Smooth muscle cell (in vitro differentiated cells): Measurements from ENCODE around the gene TBC1D24. TPM values are rescaled to one million over a fixed set of nuclear protein-coding genes. Genes with fewer than 3 reads are reported as not detected.

ENCODE experiments used
- DNase-seq: peaks from one replicate; lab custom pipeline; 2025; ENCODE audit not compliant: unreplicated experiment; lab: John Stamatoyannopoulos, UW
- H2AFZ ChIP-seq: fragments of 200-600 bp; sonication (generic); 2 replicates; pipeline ENCODE4 v1.6.0; 2016; ENCODE audit warnings: antibody characterized with exemption, low read depth, mild to moderate bottlenecking
- H3F3A ChIP-seq: fragments of 200-600 bp; sonication (generic); 2 replicates; pipeline ENCODE4 v1.6.0; 2017; ENCODE audit warnings: antibody characterized with exemption, low read depth
- H3K27ac ChIP-seq: fragments of 200-600 bp; sonication (generic); 2 replicates; pipeline ENCODE4 v1.5.1; 2016; ENCODE audit warnings: low read depth, mild to moderate bottlenecking
- H3K27me3 ChIP-seq: fragments of 200-600 bp; sonication (generic); 2 replicates; pipeline ENCODE4 v1.6.1; 2016; ENCODE audit warnings: low read depth, mild to moderate bottlenecking
- H3K36me3 ChIP-seq: fragments of 200-600 bp; sonication (generic); 2 replicates; pipeline ENCODE4 v1.5.1; 2016; ENCODE audit warnings: low read depth
- H3K4me1 ChIP-seq: fragments of 200-600 bp; sonication (generic); 2 replicates; pipeline ENCODE4 v1.5.1; 2016; ENCODE audit warnings: low read depth
- H3K4me2 ChIP-seq: fragments of 200-600 bp; sonication (generic); 2 replicates; pipeline ENCODE4 v1.6.0; 2016; ENCODE audit warnings: mild to moderate bottlenecking
- H3K4me3 ChIP-seq: fragments of 200-600 bp; sonication (generic); 2 replicates; pipeline ENCODE4 v1.5.1; 2016; ENCODE audit warnings: mild to moderate bottlenecking
- H3K79me2 ChIP-seq: fragments of 200-600 bp; sonication (generic); 2 replicates; pipeline ENCODE4 v1.6.0; 2016; ENCODE audit warnings: low read depth, mild to moderate bottlenecking
- H3K9ac ChIP-seq: fragments of 200-600 bp; sonication (generic); 2 replicates; pipeline ENCODE4 v1.6.0; 2016; ENCODE audit warnings: low read depth
- H3K9me3 ChIP-seq: fragments of 200-600 bp; sonication (generic); replicated peaks from 2 replicates; pipeline ENCODE4 v1.5.1; 2016; ENCODE audit warnings: low read depth
- H4K20me1 ChIP-seq: fragments of 200-600 bp; sonication (generic); 2 replicates; pipeline ENCODE4 v1.6.0; 2016; ENCODE audit warnings: low read depth
- WGBS: methylation state at CpG from one replicate; pipeline ENCODE4 v1.1.7; 2016; ENCODE audit warnings: low lambda C conversion rate; 5-methylcytosine and 5-hydroxymethylcytosine counted together
- polyA plus RNA-seq: library from polyadenylated mRNA; unstranded; fragments of >200 nt; fragmentation: Nextera tagmentation; extraction: Ambion mirVana; gene quantifications from 2 replicates; pipeline ENCODE4 v1.2.1, GENCODE V29; 2016
- total RNA-seq: library from RNA; depleted of rRNA; stranded (reverse); fragments of >200 nt; gene quantifications from 2 replicates; pipeline ENCODE4 v1.2.3, GENCODE V29; 2014
- TF ChIP-seq, protein P1 (sequence below): fragments of 200-600 bp; sonication (generic); IDR thresholded peaks from 2 replicates; pipeline ENCODE4 v1.5.1; 2017; ENCODE audit warnings: borderline replicate concordance, mild to moderate bottlenecking, antibody characterized with exemption; ENCODE audit not compliant: insufficient read depth, poor library complexity, severe bottlenecking

Gene TBC1D24
- total and polyA plus RNA-seq, 2 experiments from 2014 or later: 5.5 to 9.2 TPM

DNA sequence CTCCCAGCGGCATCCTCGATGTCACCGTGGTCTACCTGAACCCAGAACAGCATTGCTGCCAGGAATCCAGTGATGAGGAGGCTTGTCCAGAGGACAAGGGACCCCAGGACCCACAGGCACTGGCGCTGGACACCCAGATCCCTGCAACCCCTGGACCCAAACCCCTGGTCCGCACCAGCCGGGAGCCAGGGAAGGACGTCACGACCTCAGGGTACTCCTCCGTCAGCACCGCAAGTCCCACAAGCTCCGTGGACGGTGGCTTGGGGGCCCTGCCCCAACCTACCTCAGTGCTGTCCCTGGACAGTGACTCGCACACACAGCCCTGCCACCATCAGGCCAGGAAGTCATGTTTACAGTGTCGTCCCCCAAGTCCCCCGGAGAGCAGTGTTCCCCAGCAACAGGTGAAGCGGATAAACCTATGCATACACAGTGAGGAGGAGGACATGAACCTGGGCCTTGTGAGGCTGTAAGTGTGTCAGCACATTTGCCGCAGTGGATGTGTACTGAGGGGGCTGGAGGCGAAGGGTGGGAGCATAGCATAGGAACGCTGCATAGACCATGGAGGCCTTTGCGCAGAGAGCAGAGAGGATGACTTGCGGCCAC is 18.3 kb upstream of the TBC1D24 start:
- Histone ChIP-seq H3K79me2 (no peaks in the 10 kb centered on the region), H3F3A (no peaks in the 10 kb centered on the region), H3K27ac (no peak overlapping the region), H3K36me3 (no peaks in the 10 kb centered on the region), H3K9me3 (no peaks in the 10 kb centered on the region), H3K27me3 (no peaks in the 10 kb centered on the region), H3K9ac (no peak overlapping the region), H4K20me1 (no peaks in the 10 kb centered on the region), H2AFZ (no peak overlapping the region), H3K4me1 (peaks cover 7% of the 10 kb centered on the region), H3K4me3 (no peak overlapping the region), H3K4me2 (no peak overlapping the region)
- 97% methylated on average over 21 of the region's 21 CpGs for WGBS
- TF ChIP-seq, protein P1, sequence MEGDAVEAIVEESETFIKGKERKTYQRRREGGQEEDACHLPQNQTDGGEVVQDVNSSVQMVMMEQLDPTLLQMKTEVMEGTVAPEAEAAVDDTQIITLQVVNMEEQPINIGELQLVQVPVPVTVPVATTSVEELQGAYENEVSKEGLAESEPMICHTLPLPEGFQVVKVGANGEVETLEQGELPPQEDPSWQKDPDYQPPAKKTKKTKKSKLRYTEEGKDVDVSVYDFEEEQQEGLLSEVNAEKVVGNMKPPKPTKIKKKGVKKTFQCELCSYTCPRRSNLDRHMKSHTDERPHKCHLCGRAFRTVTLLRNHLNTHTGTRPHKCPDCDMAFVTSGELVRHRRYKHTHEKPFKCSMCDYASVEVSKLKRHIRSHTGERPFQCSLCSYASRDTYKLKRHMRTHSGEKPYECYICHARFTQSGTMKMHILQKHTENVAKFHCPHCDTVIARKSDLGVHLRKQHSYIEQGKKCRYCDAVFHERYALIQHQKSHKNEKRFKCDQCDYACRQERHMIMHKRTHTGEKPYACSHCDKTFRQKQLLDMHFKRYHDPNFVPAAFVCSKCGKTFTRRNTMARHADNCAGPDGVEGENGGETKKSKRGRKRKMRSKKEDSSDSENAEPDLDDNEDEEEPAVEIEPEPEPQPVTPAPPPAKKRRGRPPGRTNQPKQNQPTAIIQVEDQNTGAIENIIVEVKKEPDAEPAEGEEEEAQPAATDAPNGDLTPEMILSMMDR: no peak
- no peak for DNase-seq

DNA sequence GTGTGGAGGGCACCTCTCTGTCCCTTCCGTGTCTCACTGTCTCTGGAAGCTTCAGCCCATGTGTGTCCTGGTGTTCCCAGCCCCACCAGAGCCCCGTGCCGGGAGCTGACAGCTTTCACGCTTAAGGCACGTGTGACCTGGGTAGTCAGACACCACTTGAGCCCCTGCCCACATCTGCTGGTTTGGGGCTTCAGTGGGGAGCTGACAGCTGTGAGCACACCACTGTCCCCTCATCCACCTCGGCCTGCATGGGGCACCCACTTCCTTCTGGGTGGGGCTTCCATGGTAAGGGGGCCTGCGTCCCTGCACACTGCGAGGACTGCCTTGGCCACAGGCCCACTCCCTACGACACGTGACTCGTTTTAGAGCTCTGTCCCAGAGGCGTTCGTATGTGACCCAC is 17.7 kb upstream of the TBC1D24 start:
- no peak for DNase-seq
- H4K20me1 ChIP-seq: no peaks in the 10 kb centered on the region
- no peaks in the 10 kb centered on the region for H3K79me2 ChIP-seq
- no peak overlapping the region for H2AFZ ChIP-seq
- H3K36me3 ChIP-seq: no peaks in the 10 kb centered on the region
- H3K4me2 ChIP-seq: no peak overlapping the region
- no peak overlapping the region for H3K4me3 ChIP-seq
- H3K4me1 ChIP-seq: peaks cover 7% of the 10 kb centered on the region
- TF ChIP-seq, protein P1: no peak
- H3K9me3 ChIP-seq: no peaks in the 10 kb centered on the region
- H3F3A ChIP-seq: no peaks in the 10 kb centered on the region
- H3K9ac ChIP-seq: no peak overlapping the region
- no peak overlapping the region for H3K27ac ChIP-seq
- no peaks in the 10 kb centered on the region for H3K27me3 ChIP-seq
- WGBS: 94% methylated on average over 13 of the region's 13 CpGs

DNA sequence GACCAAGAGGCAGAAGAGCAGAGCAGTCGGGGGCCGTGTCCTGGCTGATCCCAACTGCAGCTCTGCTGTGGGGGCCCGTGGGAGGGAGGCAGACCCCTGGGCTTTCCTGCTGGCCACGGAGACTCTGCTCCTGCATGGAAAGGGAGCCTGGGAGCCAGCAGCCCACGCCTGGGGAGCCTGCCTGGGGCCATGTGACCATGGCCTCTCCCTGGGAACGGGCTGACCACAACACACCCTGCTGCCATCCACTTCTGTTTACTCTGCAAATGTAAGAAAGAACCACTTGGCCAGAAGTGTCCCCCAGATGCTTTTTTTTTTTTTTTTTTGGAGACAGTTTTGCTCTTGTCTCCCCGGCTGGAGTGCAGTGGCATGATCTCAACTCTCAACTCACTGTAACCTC is 17.0 kb upstream of the TBC1D24 start:
- Histone ChIP-seq H3K36me3 (no peaks in the 10 kb centered on the region), H3K79me2 (no peaks in the 10 kb centered on the region), H3K4me2 (no peak overlapping the region), H3K9me3 (no peaks in the 10 kb centered on the region), H3K27ac (no peak overlapping the region), H4K20me1 (no peaks in the 10 kb centered on the region), H2AFZ (no peak overlapping the region), H3K4me3 (no peak overlapping the region), H3K9ac (no peak overlapping the region), H3K4me1 (peaks cover 7% of the 10 kb centered on the region), H3K27me3 (no peaks in the 10 kb centered on the region), H3F3A (no peaks in the 10 kb centered on the region)
- WGBS: 77% methylated on average over 7 of the region's 7 CpGs
- TF ChIP-seq, protein P1: no peak
- no peak for DNase-seq
